ENCODE results near the gene RBFOX2. TPM values are rescaled to one million over a fixed set of nuclear protein-coding genes. Genes with fewer than 3 reads are reported as not detected.

RBFOX2 gene
- polyA plus RNA-seq, 2 of the 4 experiments (the other 2 are of a cell fraction), result 30.3 to 77.7 TPM

- ATAC-seq (no peak), FAIRE-seq (no peak)
- WGBS (ENCODE audit: missing lambda C conversion rate), result 100% methylated on average over 2 of the region's 2 CpGs
Observed at GRCh38 chr22:35824256-35824655, 204.4 kb downstream of the RBFOX2 start.

GRCh38 chr22:35821654-35822053, 207.0 kb downstream of the RBFOX2 start:
- Histone ChIP-seq H3K4me3 (no peak overlapping the region), H3K9me3 (no peaks in the 10 kb centered on the region), H3K27ac (no peak overlapping the region), H3K4me2 (no peak overlapping the region), H3K4me1 (peaks cover 28% of the 10 kb centered on the region)
- TF ChIP-seq E2F6 (IDR thresholded peaks at IDR 0.05; ENCODE audit: borderline replicate concordance, low read depth) (no peak), EHF (CRISPR knock-in tag; IDR thresholded peaks at IDR 0.05) (no peak), BHLHE40 (IDR thresholded peaks at IDR 0.05; ENCODE audit: low read depth, low read length) (no peak), HOXA7 (CRISPR knock-in tag; IDR thresholded peaks at IDR 0.05) (no peak)
- WGBS (ENCODE audit: missing lambda C conversion rate), result 87% methylated on average over 1 of the region's 1 CpG
- ATAC-seq (no peak), DNase-seq (ENCODE audit: low read depth in 1 of 2, low spot score in 1 of 2) (no peak), FAIRE-seq (no peak)
- ChIA-PET POLR2A (no interaction called here), CTCF (no interaction called here)

More at GRCh38 chr22:35824256-35824655, 204.4 kb downstream of the RBFOX2 start:
- ChIA-PET CTCF (no interaction called here), POLR2A (no interaction called here)
- Histone ChIP-seq H3K27ac (no peak overlapping the region), H3K4me2 (no peak overlapping the region), H3K4me3 (no peak overlapping the region), H3K9me3 (no peaks in the 10 kb centered on the region), H3K4me1 (peaks cover 13% of the 10 kb centered on the region)
- no peak for TF ChIP-seq USF2 (IDR thresholded peaks at IDR 0.05)
- TF ChIP-seq KDM1A (IDR thresholded peaks at IDR 0.05; ENCODE audit: low read depth), result no peak
- TF ChIP-seq HOXB5 (CRISPR knock-in tag; IDR thresholded peaks at IDR 0.05), result no peak
- TF ChIP-seq HOXB13 (CRISPR knock-in tag; IDR thresholded peaks at IDR 0.05; ENCODE audit: low read depth), result no peak
- no peak for TF ChIP-seq GATA3 (IDR thresholded peaks at IDR 0.05; ENCODE audit: borderline replicate concordance)
- TF ChIP-seq FOSB (CRISPR knock-in tag; IDR thresholded peaks at IDR 0.05), result no peak
- no peak for TF ChIP-seq JUNB (IDR thresholded peaks at IDR 0.05)
- no peak for DNase-seq (ENCODE audit: low read depth in 1 of 2, low spot score in 1 of 2)

GRCh38 chr22:35819421-35819820, 209.2 kb downstream of the RBFOX2 start:
- Histone ChIP-seq H3K4me2 (peak overlapping the region; percentile 39; the same call in 2 of the 3 replicates), H3K4me1 (peaks cover 28% of the 10 kb centered on the region), H3K9me3 (no peaks in the 10 kb centered on the region), H3K4me3 (no peak overlapping the region), H3K27ac (no peak overlapping the region)
- DNase-seq (ENCODE audit: low read depth in 1 of 2, low spot score in 1 of 2), result no peak
- CTCF ChIA-PET, result interaction anchor here (0.6 kb wide), 1 partner anchor 465 kb away, joined by 3 read pairs; no protein-coding TSS in a partner anchor
- POLR2A ChIA-PET, result no interaction called here
- no peak for FAIRE-seq
- ATAC-seq, result no peak
- 39% methylated on average over 1 of the region's 1 CpG for WGBS (ENCODE audit: missing lambda C conversion rate)
- TF ChIP-seq CHD4 (IDR thresholded peaks at IDR 0.05; ENCODE audit: borderline replicate concordance), result no peak
- TF ChIP-seq BCL3 (IDR thresholded peaks at IDR 0.05), result no peak
- TF ChIP-seq RARB (CRISPR knock-in tag; IDR thresholded peaks at IDR 0.05), result no peak
- no peak for TF ChIP-seq ZC3H11A (IDR thresholded peaks at IDR 0.05)
- TF ChIP-seq POLR2A (IDR thresholded peaks at IDR 0.05; ENCODE audit: low read length), result no peak
- TF ChIP-seq ELK1 (IDR thresholded peaks at IDR 0.05; ENCODE audit: low read depth, low read length), result no peak
- TF ChIP-seq NFE2L2 (conservative IDR thresholded peaks at IDR 0.05; ENCODE audit: low read length), result no peak
- TF ChIP-seq FOXS1 (CRISPR knock-in tag; IDR thresholded peaks at IDR 0.05), result no peak
- TF ChIP-seq RCOR1 (IDR thresholded peaks at IDR 0.05; ENCODE audit: low read depth, low read length), result no peak
- no peak for TF ChIP-seq JUNB (IDR thresholded peaks at IDR 0.05)
- TF ChIP-seq HOXB13 (CRISPR knock-in tag; IDR thresholded peaks at IDR 0.05; ENCODE audit: low read depth), result no peak
- TF ChIP-seq HEYL (CRISPR knock-in tag; IDR thresholded peaks at IDR 0.05), result no peak
- TF ChIP-seq USF2 (IDR thresholded peaks at IDR 0.05), result no peak
- TF ChIP-seq BHLHE40 (IDR thresholded peaks at IDR 0.05; ENCODE audit: low read depth, low read length), result no peak
- TF ChIP-seq CBX8 (IDR thresholded peaks at IDR 0.05), result no peak
